NCI-H2029 treated with DMSO at 0.1 percent for 48 hours (cell line): ENCODE results near the gene ARHGAP4.

Experiments used
- DNase-seq: peaks from one replicate; lab custom pipeline; 2025; lab: John Stamatoyannopoulos, UW

Gene ARHGAP4

GRCh38 chrX:153880440-153880815 lies 45.6 kb downstream of the ARHGAP4 start:
- no peak for DNase-seq

- no peak for DNase-seq
These were observed 46.2 kb downstream of the ARHGAP4 start for GRCh38 chrX:153879741-153880439.

- DNase-seq: no peak
These were observed 47.0 kb downstream of the ARHGAP4 start for GRCh38 chrX:153878969-153879653.

GRCh38 chrX:153878345-153878744 lies 47.7 kb downstream of the ARHGAP4 start:
- DNase-seq: no peak

- no peak for DNase-seq
These were observed 48.3 kb downstream of the ARHGAP4 start for GRCh38 chrX:153877571-153878261.

- no peak for DNase-seq
These were observed 50.0 kb downstream of the ARHGAP4 start for GRCh38 chrX:153876112-153876491.

- no peak for DNase-seq
These were observed 50.5 kb downstream of the ARHGAP4 start for GRCh38 chrX:153875391-153876111.

- DNase-seq: no peak
These were observed 51.5 kb downstream of the ARHGAP4 start for GRCh38 chrX:153874366-153875125.

- no peak for DNase-seq
These were observed 52.0 kb downstream of the ARHGAP4 start for GRCh38 chrX:153874085-153874365.

- no peak for DNase-seq
These were observed 52.6 kb downstream of the ARHGAP4 start for GRCh38 chrX:153873282-153874084.

- no peak for DNase-seq
These were observed 53.9 kb downstream of the ARHGAP4 start for GRCh38 chrX:153871946-153872878.

GRCh38 chrX:153871451-153871850 lies 54.6 kb downstream of the ARHGAP4 start:
- DNase-seq: no peak

- DNase-seq: no peak
These were observed 55.2 kb downstream of the ARHGAP4 start for GRCh38 chrX:153870791-153871360.

- no peak for DNase-seq
These were observed 55.8 kb downstream of the ARHGAP4 start for GRCh38 chrX:153870288-153870690.

- no peak for DNase-seq
These were observed 56.4 kb downstream of the ARHGAP4 start for GRCh38 chrX:153869473-153870287.

GRCh38 chrX:153868576-153869472 lies 57.2 kb downstream of the ARHGAP4 start:
- DNase-seq: no peak

GRCh38 chrX:153867671-153868070 lies 58.4 kb downstream of the ARHGAP4 start:
- no peak for DNase-seq

- no peak for DNase-seq
These were observed 58.9 kb downstream of the ARHGAP4 start for GRCh38 chrX:153867139-153867538.
